ENCODE measurements around the gene ADH5.
"Not testable (repeated sequence)": the region's sequence is repeated elsewhere in the genome, so short reads cannot be mapped to it uniquely, and the experiment has no call there.

Gene ADH5

GRCh38 chr4:99028187-99028586 is 60.4 kb downstream of the ADH5 start:
- DNase-seq, result no peak

GRCh38 chr4:99027304-99027703 is 61.3 kb downstream of the ADH5 start:
- no peak for DNase-seq

DNA sequence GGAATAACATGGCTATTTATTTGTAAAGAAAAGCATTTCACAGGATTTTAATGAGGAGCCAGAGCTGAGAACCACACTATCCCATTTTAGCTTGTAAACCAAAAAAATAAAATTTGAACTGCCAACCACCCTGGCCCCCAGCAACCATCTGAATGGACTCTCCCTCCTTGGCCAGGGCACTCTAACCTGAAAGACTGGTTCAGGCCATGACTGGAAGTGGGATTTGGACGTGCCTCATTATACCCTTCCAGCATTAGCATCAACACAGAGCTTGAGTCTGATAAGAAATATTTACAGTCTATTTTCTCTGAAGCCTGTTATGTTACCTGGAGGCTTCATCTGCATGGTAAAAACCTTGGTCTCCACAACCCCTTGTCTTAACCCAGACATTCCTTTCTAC is 63.1 kb downstream of the ADH5 start:
- no peak for DNase-seq

GRCh38 chr4:99024481-99025275 is 63.9 kb downstream of the ADH5 start:
- DNase-seq, result no peak

DNA sequence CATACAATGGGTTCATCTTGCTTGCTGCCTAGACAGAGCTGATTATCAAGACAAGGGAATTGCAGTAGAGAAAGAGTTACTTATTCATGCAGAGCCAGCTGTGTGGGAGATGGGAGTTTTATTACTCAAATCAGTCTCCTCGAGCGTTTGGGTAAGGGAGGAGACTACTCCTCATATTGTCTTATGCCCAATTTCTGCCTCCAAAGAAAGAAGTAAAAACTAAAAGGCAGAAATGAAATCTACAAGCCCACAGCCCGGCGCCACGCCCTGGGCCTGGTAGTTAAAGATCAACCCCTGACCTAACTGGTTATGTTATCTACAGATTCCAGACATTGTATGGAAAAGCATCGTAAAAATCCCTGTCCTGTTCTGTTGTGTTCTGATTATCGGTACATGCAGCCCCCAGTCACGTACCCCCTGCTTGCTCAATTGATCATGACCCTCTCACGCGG is 64.8 kb downstream of the ADH5 start:
- not testable (repeated sequence) for DNase-seq

- no peak for DNase-seq
These were observed 66.0 kb downstream of the ADH5 start for GRCh38 chr4:99022566-99022965.

- no peak for DNase-seq
These were observed 67.2 kb downstream of the ADH5 start for GRCh38 chr4:99021386-99021785.

Measured in DMS79 (cell line).